H1 (cell line): ENCODE results near the gene ENO4. TPM values are rescaled to one million over a fixed set of nuclear protein-coding genes. Genes with fewer than 3 reads are reported as not detected.

Source experiments
- CTCF ChIA-PET: fragments of 300-600 bp; sonication (Branson Sonifier 250); formaldehyde crosslinking; loops from one replicate; lab custom pipeline; 2021; ENCODE audit not compliant: partially characterized antibody; lab: Charles Lee
- POLR2A ChIA-PET: fragments of 300-600 bp; sonication (Branson Sonifier 250); formaldehyde crosslinking; loops from one replicate; lab custom pipeline; 2021; ENCODE audit warnings: inconsistent platforms; ENCODE audit not compliant: partially characterized antibody; lab: Charles Lee
- DNase-seq, 2 experiments: peaks; one replicate each; pipeline versions ENCODE4 v3.0.0 to v3.0.0-alpha.2; 2010 to 2022; ENCODE audit warnings: low spot score in 2 of 2, low read depth in 1 of 2, mixed read lengths in 1 of 2
- FAIRE-seq: peaks from 2 replicates; lab custom pipeline; 2011; peaks lifted over from hg19 to GRCh38; lab: Jason Lieb, UNC
- H2AFZ ChIP-seq: 2 replicates; pipeline ENCODE4 v1.8.1; 2012; ENCODE audit warnings: low read length, inconsistent platforms
- H2AK5ac ChIP-seq: 2 replicates; pipeline ENCODE4 v1.6.1; 2013; ENCODE audit warnings: low read depth, low read length
- H2BK120ac ChIP-seq: replicated peaks from 2 replicates; pipeline ENCODE3; 2013; ENCODE audit warnings: low read depth, low read length, inconsistent platforms
- H2BK12ac ChIP-seq: 2 replicates; pipeline ENCODE4 v1.6.1; 2013; ENCODE audit warnings: low read depth, low read length
- H2BK15ac ChIP-seq: 2 replicates; pipeline ENCODE4 v1.6.1; 2013; ENCODE audit warnings: low read length
- H2BK20ac ChIP-seq: 2 replicates; pipeline ENCODE4 v1.6.1; 2013; ENCODE audit warnings: low read length
- H2BK5ac ChIP-seq: 2 replicates; pipeline ENCODE4 v1.6.1; 2013; ENCODE audit warnings: low read depth, low read length
- H3K14ac ChIP-seq: 2 replicates; pipeline ENCODE4 v1.6.1; 2013; ENCODE audit warnings: inconsistent platforms; ENCODE audit not compliant: insufficient read length
- H3K18ac ChIP-seq: 2 replicates; pipeline ENCODE4 v1.6.1; 2013; ENCODE audit warnings: low read length; ENCODE audit errors: extremely low read depth
- H3K23ac ChIP-seq: 2 replicates; pipeline ENCODE4 v1.6.1; 2013; ENCODE audit warnings: inconsistent platforms; ENCODE audit not compliant: insufficient read length
- H3K23me2 ChIP-seq: 2 replicates; pipeline ENCODE4 v1.6.1; 2013; ENCODE audit warnings: low read depth, low read length
- H3K27ac ChIP-seq: 2 replicates; pipeline ENCODE4 v1.6.1; 2011; ENCODE audit warnings: low read depth, low read length, inconsistent platforms
- H3K27me3 ChIP-seq, 4 experiments: replicated peaks in 1 of 4; 1 replicate in 1 of 4; 2 replicates in 3 of 4; pipeline versions ENCODE4 v1.6.1 to v1.8.1; 2011 to 2013; ENCODE audit warnings: low read length in 3 of 4, mild to moderate bottlenecking in 3 of 4, inconsistent platforms in 2 of 4, mixed read lengths in 2 of 4, moderate library complexity in 1 of 4; ENCODE audit not compliant: control insufficient read depth in 3 of 4, insufficient read depth in 3 of 4; ENCODE audit errors: extremely low read depth in 1 of 4
- H3K36me3 ChIP-seq, 4 experiments: 2 replicates each; pipeline versions ENCODE4 v1.6.1 to v1.8.1; 2011 to 2013; ENCODE audit warnings: mild to moderate bottlenecking in 4 of 4, low read length in 3 of 4, moderate library complexity in 2 of 4, control low read depth in 1 of 4, inconsistent platforms in 1 of 4; ENCODE audit not compliant: insufficient read depth in 4 of 4, control insufficient read depth in 2 of 4
- H3K4ac ChIP-seq: replicated peaks from 2 replicates; pipeline ENCODE3; 2013; ENCODE audit warnings: low read length, low read depth, mixed read lengths, inconsistent platforms; ENCODE audit not compliant: insufficient read length
- H3K4me1 ChIP-seq, 4 experiments: replicated peaks in 1 of 4; 1 replicate in 1 of 4; 2 replicates in 3 of 4; pipeline versions ENCODE4 v1.6.1 to v1.8.1; 2011 to 2013; ENCODE audit warnings: low read length in 3 of 4, inconsistent platforms in 2 of 4, mixed read lengths in 1 of 4; ENCODE audit not compliant: insufficient read depth in 4 of 4, control insufficient read depth in 3 of 4
- H3K4me2 ChIP-seq, 2 experiments: 2 replicates each; pipeline versions ENCODE4 v1.6.1 to v1.8.1; 2011 to 2013; ENCODE audit warnings: low read depth in 2 of 2, low read length in 2 of 2, control low read depth in 1 of 2, inconsistent platforms in 1 of 2, mild to moderate bottlenecking in 1 of 2; ENCODE audit not compliant: insufficient read depth in 1 of 2
- H3K4me3 ChIP-seq, 4 experiments: fragments of 200-600, 300-600 bp in 1 of 4; sonication (generic), shearing (Covaris generic), sonication (Bioruptor Twin) in 1 of 4; 2 replicates each; pipeline versions ENCODE4 v1.5.1 to v1.8.1; 2011 to 2016; ENCODE audit warnings: low read length in 4 of 4, low read depth in 3 of 4, control low read depth in 2 of 4, inconsistent platforms in 2 of 4, mild to moderate bottlenecking in 2 of 4, mixed read lengths in 1 of 4, moderate library complexity in 1 of 4; ENCODE audit not compliant: insufficient read depth in 2 of 4; ENCODE audit errors: extremely low read depth in 1 of 4
- H3K56ac ChIP-seq: replicated peaks from 2 replicates; pipeline ENCODE3; 2013; ENCODE audit warnings: low read depth, mild to moderate bottlenecking, mixed read lengths, low read length, inconsistent platforms; ENCODE audit not compliant: insufficient read length
- H3K79me1 ChIP-seq: 2 replicates; pipeline ENCODE4 v1.6.1; 2013; ENCODE audit warnings: low read depth, low read length, control low read depth
- H3K79me2 ChIP-seq, 2 experiments: 2 replicates each; pipeline versions ENCODE4 v1.6.1 to v1.8.1; 2012 to 2013; ENCODE audit warnings: low read length in 2 of 2, mild to moderate bottlenecking in 2 of 2, inconsistent platforms in 1 of 2; ENCODE audit not compliant: insufficient read depth in 2 of 2, control insufficient read depth in 1 of 2
- H3K9ac ChIP-seq, 4 experiments: replicated peaks in 1 of 4; 1 replicate in 1 of 4; 2 replicates in 3 of 4; pipeline versions ENCODE4 v1.6.1 to v1.8.1; 2011 to 2013; ENCODE audit warnings: low read depth in 3 of 4, low read length in 3 of 4, control low read depth in 2 of 4, mild to moderate bottlenecking in 2 of 4, moderate library complexity in 2 of 4, inconsistent platforms in 1 of 4; ENCODE audit errors: extremely low read depth in 1 of 4
- H3K9me3 ChIP-seq, 2 experiments: 2 replicates each; pipeline versions ENCODE4 v1.6.1 to v1.8.1; 2012 to 2013; ENCODE audit warnings: mild to moderate bottlenecking in 2 of 2, moderate library complexity in 2 of 2, control low read depth in 1 of 2, inconsistent platforms in 1 of 2, low read depth in 1 of 2, low read length in 1 of 2, mixed read lengths in 1 of 2; ENCODE audit not compliant: insufficient read depth in 2 of 2
- H4K20me1 ChIP-seq, 2 experiments: replicated peaks in 1 of 2; 2 replicates each; pipeline versions ENCODE3 to v1.8.1; 2011 to 2013; ENCODE audit warnings: inconsistent platforms in 2 of 2, low read length in 2 of 2, mild to moderate bottlenecking in 1 of 2; ENCODE audit not compliant: insufficient read depth in 2 of 2, control insufficient read depth in 1 of 2
- H4K5ac ChIP-seq: 2 replicates; pipeline ENCODE4 v1.6.1; 2013; ENCODE audit warnings: low read length, low read depth, mixed read lengths, inconsistent platforms; ENCODE audit not compliant: insufficient read length
- H4K8ac ChIP-seq: 2 replicates; pipeline ENCODE4 v1.8.0; 2013; ENCODE audit warnings: mild to moderate bottlenecking, moderate library complexity, low read length, inconsistent platforms; ENCODE audit not compliant: insufficient read depth; ENCODE audit errors: extremely low read depth
- H4K91ac ChIP-seq: replicated peaks from 2 replicates; pipeline ENCODE3; 2013; ENCODE audit warnings: low read length, mixed read lengths, inconsistent platforms; ENCODE audit not compliant: insufficient read length
- FOSL1 ChIP-seq: IDR thresholded peaks from 2 replicates; pipeline ENCODE4 v1.6.1; 2011; ENCODE audit warnings: mild to moderate bottlenecking, low read depth, low read length, moderate library complexity; ENCODE audit not compliant: insufficient read depth
- GTF2F1 ChIP-seq: IDR thresholded peaks from 2 replicates; pipeline ENCODE4 v1.6.1; 2012; ENCODE audit warnings: low read depth, low read length, improper control_type of control experiment, borderline replicate concordance
- HDAC2 ChIP-seq, 2 experiments: fragments of 300-600 bp in 1 of 2; sonication (generic) in 1 of 2; IDR thresholded peaks; 2 replicates each; pipeline ENCODE4 v1.6.1; 2011 to 2012; ENCODE audit warnings: low read depth in 2 of 2, low read length in 2 of 2, mild to moderate bottlenecking in 2 of 2, moderate library complexity in 2 of 2, borderline replicate concordance in 1 of 2, inconsistent platforms in 1 of 2
- KDM5A ChIP-seq: fragments of 200-600 bp; IDR thresholded peaks from 2 replicates; pipeline ENCODE4 v1.7.1; 2012; ENCODE audit warnings: mild to moderate bottlenecking, low read length, inconsistent platforms, mixed read lengths
- MAX ChIP-seq: IDR thresholded peaks from 2 replicates; pipeline ENCODE4 v1.6.1; 2012; ENCODE audit warnings: inconsistent platforms
- RAD21 ChIP-seq, 2 experiments: IDR thresholded peaks in 1 of 2; conservative IDR thresholded peaks in 1 of 2; 2 replicates each; pipeline ENCODE4 v1.6.1; 2011; ENCODE audit warnings: low read depth in 2 of 2, low read length in 2 of 2, improper control_type of control experiment in 1 of 2, inconsistent platforms in 1 of 2, mild to moderate bottlenecking in 1 of 2, moderate library complexity in 1 of 2
- SUZ12 ChIP-seq: fragments of 200-600 bp; sonication (generic); IDR thresholded peaks from 2 replicates; pipeline ENCODE4 v1.6.1; 2012; ENCODE audit warnings: mild to moderate bottlenecking, inconsistent platforms, low read length, moderate library complexity, mixed read lengths
- WGBS, 2 experiments: shearing (Covaris generic) in 1 of 2; methylation state at CpG; one replicate each; pipeline versions ENCODE4 v1.1.6 to v1.1.7; 2013 to 2015; ENCODE audit warnings: low lambda C conversion rate in 2 of 2, mixed read lengths in 2 of 2, inconsistent platforms in 1 of 2, low coverage in 1 of 2, missing lambda C conversion rate in 1 of 2; ENCODE audit not compliant: insufficient replicate concordance in 2 of 2, insufficient coverage in 1 of 2, insufficient read length in 1 of 2; ENCODE audit errors: extremely low coverage in 1 of 2, missing lambda C conversion rate in 1 of 2; 5-methylcytosine and 5-hydroxymethylcytosine counted together
- polyA plus RNA-seq, 7 experiments: library from polyadenylated mRNA; depleted of rRNA in 3 of 7; stranded (reverse) in 5 of 7; unstranded in 2 of 7; fragments of >200 nt in 5 of 7; fragments of 200-250 nt in 2 of 7; gene quantifications; 1 replicate in 5 of 7; 2 replicates in 1 of 7; 4 replicates in 1 of 7; pipeline versions ENCODE4 v1.2.1 to v1.2.3, GENCODE V29; 2011 to 2013; ENCODE audit warnings: missing spikeins in 2 of 7, mixed read lengths in 2 of 7
- total RNA-seq: library from RNA; stranded (reverse); fragmentation: NEBNext Ultra II Directional; extraction: Animal tissue kit (Norgen Biotek cat#: 25700); gene quantifications from 2 replicates; pipeline ENCODE4 v1.2.1, GENCODE V29; 2021

Gene ENO4
- total and polyA plus RNA-seq, 2 of the 8 experiments (the other 6 are each of a cell fraction or from before 2014, with no cell fraction given) = 0.77 TPM; not detected in 1

DNA sequence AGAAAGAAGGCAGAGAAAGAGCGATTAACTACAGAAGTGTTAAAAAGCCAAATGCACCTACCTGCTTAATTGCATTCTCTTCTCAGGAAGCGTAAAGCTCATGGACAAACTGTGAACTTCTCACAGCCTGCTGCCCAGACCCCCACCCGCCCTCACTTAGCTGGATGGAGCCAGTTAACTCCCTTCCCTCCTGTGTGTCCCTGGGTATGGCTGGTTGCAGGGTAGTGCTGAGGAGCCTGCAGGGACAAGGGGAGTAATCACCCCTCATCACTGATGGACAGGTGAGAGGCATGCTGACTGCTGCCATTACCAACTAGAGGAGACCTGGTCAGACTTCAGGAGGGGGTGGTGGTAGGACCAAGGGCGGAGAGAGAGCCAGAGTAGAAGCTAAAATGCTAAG lies 37.5 kb downstream of the ENO4 start:
- H4K20me1 ChIP-seq = no peaks in the 10 kb centered on the region
- ChIA-PET CTCF (interaction anchor here (0.6 to 2.0 kb wide), 9 partner anchors 18 to 281 kb away, joined by 3 to 6 read pairs (median 4); partner anchors contain the start of gene ENO4), POLR2A (interaction anchor here (1.4 kb wide), 3 partner anchors 10 to 77 kb away, joined by 3 to 6 read pairs (median 3); no protein-coding TSS in a partner anchor)
- no peaks in the 10 kb centered on the region; a peak in 1 of 4 replicates for H3K9me3 ChIP-seq
- no peak overlapping the region for H3K4me2 ChIP-seq
- no peak overlapping the region for H3K14ac ChIP-seq
- no peak overlapping the region for H4K5ac ChIP-seq
- H3K4me3 ChIP-seq = no peak overlapping the region
- no peak overlapping the region for H4K91ac ChIP-seq
- H3K56ac ChIP-seq = no peak overlapping the region
- no peak overlapping the region for H2BK20ac ChIP-seq
- H3K4ac ChIP-seq = no peak overlapping the region
- no peaks in the 10 kb centered on the region for H3K23me2 ChIP-seq
- H2BK120ac ChIP-seq = no peak overlapping the region
- H2BK15ac ChIP-seq = no peak overlapping the region
- no peak overlapping the region for H2AK5ac ChIP-seq
- DNase-seq (no peak), FAIRE-seq (no peak)
- H3K36me3 ChIP-seq = no peaks in the 10 kb centered on the region
- peaks cover 2 to 10% (median 7%) of the 10 kb centered on the region in 4 experiments; a peak in 6 of 7 replicates for H3K4me1 ChIP-seq
- WGBS, 2 experiments = 73% methylated on average over 4 of the region's 4 CpGs; no CpG with 5 or more reads in 1 of the 2 experiments
- H3K23ac ChIP-seq = no peak overlapping the region
- H3K27ac ChIP-seq = no peak overlapping the region
- H3K9ac ChIP-seq = no peak overlapping the region
- no peak for TF ChIP-seq MAX
- TF ChIP-seq HDAC2 (IDR thresholded peaks at IDR 0.05; ENCODE audit: borderline replicate concordance in 1 of 2, low read depth in 2 of 2, low read length in 2 of 2) = no peak
- no peak for TF ChIP-seq FOSL1
- TF ChIP-seq GTF2F1 = no peak
- TF ChIP-seq RAD21 (IDR thresholded peaks at IDR 0.05 in 1 of 2, conservative IDR thresholded peaks at IDR 0.05 in 1 of 2; ENCODE audit: low read depth in 2 of 2, low read length in 2 of 2) = no peak
- TF ChIP-seq KDM5A = no peak
- TF ChIP-seq SUZ12 = no peak
- H2BK5ac ChIP-seq = peak overlapping the region; percentile 60; the same call in 1 of the 2 replicates
- no peaks in the 10 kb centered on the region for H3K79me1 ChIP-seq
- no peak overlapping the region for H2AFZ ChIP-seq
- H2BK12ac ChIP-seq = 0 out of 2 replicates have a peak overlapping the region, but pooled peaks have one; percentile 20
- 0 out of 2 replicates have a peak overlapping the region, but pooled peaks have one; percentile 9 for H4K8ac ChIP-seq
- H3K27me3 ChIP-seq = no peaks in the 10 kb centered on the region
- H3K18ac ChIP-seq = no peak overlapping the region; the same call in 1 of the 2 replicates
- no peaks in the 10 kb centered on the region for H3K79me2 ChIP-seq
